ENCODE results near the gene DNAJC5. TPM values are rescaled to one million over a fixed set of nuclear protein-coding genes. Genes with fewer than 3 reads are reported as not detected.

DNAJC5 gene
- total RNA-seq, 2 experiments from 2014 or later: 33.7 to 33.8 TPM

- H3K27ac Mint-ChIP-seq: peak overlapping the region; percentile 83
- ChIA-PET CTCF (interaction anchor here (0.6 to 1.5 kb wide), 6 partner anchors 21 to 440 kb away, joined by 3 to 4 read pairs (median 4); partner anchors contain the start of genes PTK6, TPD52L2 and UCKL1), POLR2A (interaction anchor here (0.8 to 1.3 kb wide), 2 partner anchors 21 to 113 kb away, joined by 3 read pairs; partner anchors contain the start of genes TPD52L2 and UCKL1)
- H3K27me3 Mint-ChIP-seq: no peaks in the 10 kb centered on the region
- intact Hi-C loops (cut with micrococcal nuclease): loop anchor here (1.0 to 10.0 kb wide), 4 partner anchors 81 to 343 kb away; partner anchors contain the start of genes LIME1 and SLC2A4RG
- H3K36me3 Mint-ChIP-seq: peaks cover 29% of the 10 kb centered on the region
- peaks cover 58% of the 10 kb centered on the region for H3K4me1 Mint-ChIP-seq (ENCODE audit: low read depth)
- DNase-seq: peak; percentile 79
- H3K9me3 Mint-ChIP-seq: no peaks in the 10 kb centered on the region
- H3K4me3 Mint-ChIP-seq: peak overlapping the region; percentile 76
Observed at GRCh38 chr20:63977739-63978276, 82.9 kb downstream of the DNAJC5 start.

- Mint-ChIP-seq H3K9me3 (no peaks in the 10 kb centered on the region), H3K4me1 (ENCODE audit: low read depth) (peaks cover 62% of the 10 kb centered on the region), H3K4me3 (peak overlapping the region; percentile 76), H3K36me3 (peaks cover 35% of the 10 kb centered on the region), H3K27ac (peak overlapping the region; percentile 83), H3K27me3 (no peaks in the 10 kb centered on the region)
- ChIA-PET POLR2A (interaction anchor here (0.6 to 2.3 kb wide), 8 partner anchors 10 to 114 kb away, joined by 3 to 15 read pairs (median 3); partner anchors contain the start of genes TPD52L2 and UCKL1), CTCF (interaction anchor here (0.9 to 2.5 kb wide), 13 partner anchors 22 to 441 kb away, joined by 3 to 59 read pairs (median 5); partner anchors contain the start of genes PTK6, TPD52L2 and UCKL1)
- intact Hi-C loops (cut with micrococcal nuclease): loop anchor here (2.0 to 10.0 kb wide), 3 partner anchors 82 to 344 kb away; partner anchors contain the start of genes LIME1 and SLC2A4RG
- peak; percentile 83 for DNase-seq
Observed at GRCh38 chr20:63978319-63979228, 83.6 kb downstream of the DNAJC5 start.

- peak overlapping the region; percentile 83 for H3K27ac Mint-ChIP-seq
- H3K4me1 Mint-ChIP-seq (ENCODE audit: low read depth): peaks cover 58% of the 10 kb centered on the region
- H3K9me3 Mint-ChIP-seq: no peaks in the 10 kb centered on the region
- intact Hi-C loops (cut with micrococcal nuclease): loop anchor here (2.0 to 10.0 kb wide), 3 partner anchors 82 to 344 kb away; partner anchors contain the start of genes LIME1 and SLC2A4RG
- CTCF ChIA-PET: interaction anchor here (0.9 to 2.5 kb wide), 9 partner anchors 22 to 441 kb away, joined by 4 to 59 read pairs (median 12); partner anchors contain the start of genes PTK6, TPD52L2 and UCKL1
- H3K36me3 Mint-ChIP-seq: peaks cover 32% of the 10 kb centered on the region
- POLR2A ChIA-PET: interaction anchor here (0.6 to 2.3 kb wide), 7 partner anchors 11 to 758 kb away, joined by 3 to 15 read pairs (median 3); partner anchors contain the start of gene TPD52L2
- H3K27me3 Mint-ChIP-seq: no peaks in the 10 kb centered on the region
- DNase-seq: no peak
- peak overlapping the region; percentile 76 for H3K4me3 Mint-ChIP-seq
Observed at GRCh38 chr20:63979229-63979556, 84.3 kb downstream of the DNAJC5 start.

- Mint-ChIP-seq H3K4me1 (ENCODE audit: low read depth) (peaks cover 62% of the 10 kb centered on the region), H3K27me3 (no peaks in the 10 kb centered on the region), H3K9me3 (no peaks in the 10 kb centered on the region), H3K4me3 (peak within 1 kb of the TSS; percentile 84), H3K36me3 (peaks cover 35% of the 10 kb centered on the region), H3K27ac (peak within 1 kb of the TSS; percentile 96)
- peak; percentile 93 for DNase-seq
- CTCF ChIA-PET: interaction anchor here (0.8 to 2.5 kb wide), 21 partner anchors 11 to 442 kb away, joined by 3 to 59 read pairs (median 5); partner anchors contain the start of genes OPRL1, PTK6, RGS19 and TCEA2
- intact Hi-C loops (cut with micrococcal nuclease): loop anchor here (1.0 to 10.0 kb wide), 7 partner anchors 59 to 442 kb away; partner anchors contain the start of genes LIME1, PTK6, SLC2A4RG and TPD52L2
- POLR2A ChIA-PET: interaction anchor here (0.5 to 2.3 kb wide), 13 partner anchors 11 to 1858 kb away, joined by 3 to 15 read pairs (median 3); partner anchors contain the start of genes DIDO1, LSM14B, TPD52L2 and UCKL1
Observed at GRCh38 chr20:63979557-63980316, 84.8 kb downstream of the DNAJC5 start, which contains the start of gene SAMD10. TSS of gene SAMD10 (minus strand) at chr20:63979642. CDS start at chr20:63979467, 175 bp downstream.

GRCh38 chr20:63980317-63980805, 85.4 kb downstream of the DNAJC5 start:
- Mint-ChIP-seq H3K4me3 (peak overlapping the region; percentile 84), H3K4me1 (ENCODE audit: low read depth) (peaks cover 62% of the 10 kb centered on the region), H3K36me3 (peaks cover 35% of the 10 kb centered on the region), H3K27me3 (no peaks in the 10 kb centered on the region), H3K27ac (peak overlapping the region; percentile 96), H3K9me3 (no peaks in the 10 kb centered on the region)
- CTCF ChIA-PET: interaction anchor here (0.6 to 2.5 kb wide), 25 partner anchors 10 to 459 kb away, joined by 3 to 59 read pairs (median 4); partner anchors contain the start of genes ARFRP1, GMEB2, OPRL1 and PTK6
- POLR2A ChIA-PET: interaction anchor here (0.5 to 2.3 kb wide), 12 partner anchors 24 to 1054 kb away, joined by 3 to 15 read pairs (median 4); partner anchors contain the start of genes DIDO1, TPD52L2 and UCKL1
- DNase-seq: peak; percentile 67
- intact Hi-C loops (cut with micrococcal nuclease): loop anchor here (1.0 to 5.0 kb wide), 4 partner anchors 58 to 443 kb away; partner anchors contain the start of genes PTK6 and TPD52L2

GRCh38 chr20:63980806-63981728, 86.1 kb downstream of the DNAJC5 start, which contains the start of gene PRPF6:
TSS of gene PRPF6 (plus strand) at chr20:63981132. CDS start at chr20:63981246, 114 bp downstream.
- CTCF ChIA-PET: interaction anchor here (0.6 to 3.8 kb wide), 24 partner anchors 9 to 459 kb away, joined by 3 to 59 read pairs (median 5); partner anchors contain the start of genes ARFRP1, GMEB2, OPRL1 and PTK6

GRCh38 chr20:63982937-63983336, 88.0 kb downstream of the DNAJC5 start:
- H3K4me3 Mint-ChIP-seq: peak overlapping the region; percentile 40
- H3K4me1 Mint-ChIP-seq (ENCODE audit: low read depth): peaks cover 42% of the 10 kb centered on the region
- DNase-seq: no peak
- intact Hi-C loops (cut with micrococcal nuclease): loop anchor here (5.0 kb wide), 1 partner anchor 446 kb away; the partner anchor contains the start of gene PTK6
- H3K9me3 Mint-ChIP-seq: no peaks in the 10 kb centered on the region
- CTCF ChIA-PET: interaction anchor here (1.0 to 3.8 kb wide), 2 partner anchors 55 to 73 kb away, joined by 3 to 13 read pairs; no protein-coding TSS in a partner anchor
- peak overlapping the region; percentile 2 for H3K27ac Mint-ChIP-seq
- no peaks in the 10 kb centered on the region for H3K27me3 Mint-ChIP-seq
- peaks cover 30% of the 10 kb centered on the region for H3K36me3 Mint-ChIP-seq
- POLR2A ChIA-PET: interaction anchor here (1.2 kb wide), 1 partner anchor 9 kb away, joined by 3 read pairs; no protein-coding TSS in a partner anchor

More at GRCh38 chr20:63980806-63981728, 86.1 kb downstream of the DNAJC5 start, which contains the start of gene PRPF6:
- peak; percentile 97 for DNase-seq
- Mint-ChIP-seq H3K27me3 (no peaks in the 10 kb centered on the region), H3K4me1 (ENCODE audit: low read depth) (peaks cover 60% of the 10 kb centered on the region), H3K9me3 (no peaks in the 10 kb centered on the region), H3K36me3 (peaks cover 38% of the 10 kb centered on the region), H3K4me3 (peak within 1 kb of the TSS; percentile 84), H3K27ac (peak within 1 kb of the TSS; percentile 96)
- POLR2A ChIA-PET: interaction anchor here (0.5 to 2.3 kb wide), 11 partner anchors 25 to 356 kb away, joined by 3 to 15 read pairs (median 4); partner anchors contain the start of genes TPD52L2 and UCKL1
- intact Hi-C loops (cut with micrococcal nuclease): loop anchor here (1.0 to 5.0 kb wide), 5 partner anchors 25 to 444 kb away; partner anchors contain the start of genes PTK6, TPD52L2 and UCKL1
